ENCODE results near the gene TF.

DNA sequence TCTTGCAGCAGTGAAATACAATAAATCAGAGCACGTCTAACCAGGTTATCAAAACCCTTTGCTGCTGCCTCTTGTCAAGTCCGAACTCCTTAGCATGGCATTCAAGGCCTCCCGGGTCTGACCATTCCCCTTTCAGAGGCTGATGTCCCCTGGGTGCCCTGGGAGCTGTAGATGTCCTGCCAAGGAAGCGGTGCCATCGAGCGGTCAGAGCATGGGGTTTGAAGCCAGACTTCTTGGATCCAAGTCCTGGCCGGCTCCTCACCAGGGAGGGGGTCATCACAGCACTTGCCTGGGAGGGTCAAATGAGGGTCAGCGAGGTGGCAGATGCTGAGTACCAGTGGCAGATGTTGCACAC is 496 bp downstream of the TF start:
- TF ChIP-seq, protein P1, sequence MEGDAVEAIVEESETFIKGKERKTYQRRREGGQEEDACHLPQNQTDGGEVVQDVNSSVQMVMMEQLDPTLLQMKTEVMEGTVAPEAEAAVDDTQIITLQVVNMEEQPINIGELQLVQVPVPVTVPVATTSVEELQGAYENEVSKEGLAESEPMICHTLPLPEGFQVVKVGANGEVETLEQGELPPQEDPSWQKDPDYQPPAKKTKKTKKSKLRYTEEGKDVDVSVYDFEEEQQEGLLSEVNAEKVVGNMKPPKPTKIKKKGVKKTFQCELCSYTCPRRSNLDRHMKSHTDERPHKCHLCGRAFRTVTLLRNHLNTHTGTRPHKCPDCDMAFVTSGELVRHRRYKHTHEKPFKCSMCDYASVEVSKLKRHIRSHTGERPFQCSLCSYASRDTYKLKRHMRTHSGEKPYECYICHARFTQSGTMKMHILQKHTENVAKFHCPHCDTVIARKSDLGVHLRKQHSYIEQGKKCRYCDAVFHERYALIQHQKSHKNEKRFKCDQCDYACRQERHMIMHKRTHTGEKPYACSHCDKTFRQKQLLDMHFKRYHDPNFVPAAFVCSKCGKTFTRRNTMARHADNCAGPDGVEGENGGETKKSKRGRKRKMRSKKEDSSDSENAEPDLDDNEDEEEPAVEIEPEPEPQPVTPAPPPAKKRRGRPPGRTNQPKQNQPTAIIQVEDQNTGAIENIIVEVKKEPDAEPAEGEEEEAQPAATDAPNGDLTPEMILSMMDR (IDR thresholded peaks at IDR 0.05; ENCODE audit: insufficient read depth, low read length, poor library complexity, severe bottlenecking), result no peak
- TF ChIP-seq EZH2phosphoT487 (conservative IDR thresholded peaks at IDR 0.05; ENCODE audit: low read length), result no peak
